ENCODE results near the gene SEC31A. TPM values are rescaled to one million over a fixed set of nuclear protein-coding genes. Genes with fewer than 3 reads are reported as not detected.
"Not testable (repeated sequence)": the region's sequence is repeated elsewhere in the genome, so short reads cannot be mapped to it uniquely, and the experiment has no call there.

The SEC31A gene
- polyA plus RNA-seq, 1 of the 3 experiments (the other 2 are of a cell fraction) = 147 TPM

DNA sequence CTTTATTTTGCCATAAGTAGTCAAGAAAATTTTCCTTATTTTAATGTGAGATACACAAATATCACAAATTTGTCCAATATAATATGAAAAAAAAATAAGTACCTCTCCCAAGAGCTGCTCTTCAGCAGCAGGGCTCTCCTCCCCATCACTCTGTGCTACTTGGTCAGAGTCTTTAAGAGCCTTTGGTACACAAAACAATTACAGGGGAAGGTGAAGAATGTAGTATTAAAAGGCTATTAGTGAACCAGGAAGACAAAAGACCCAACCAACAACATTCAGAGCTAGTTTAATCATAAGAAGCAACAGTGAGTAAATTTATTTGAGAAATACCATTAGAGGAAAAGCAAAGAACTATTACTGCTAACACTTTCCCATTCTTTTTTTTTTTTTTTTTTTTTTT is 29.4 kb downstream of the SEC31A start:
- peaks cover 7% of the 10 kb centered on the region; the same call in 1 of the 2 replicates for H4K20me1 ChIP-seq (ENCODE audit: insufficient read depth)
- no peak overlapping the region for H3K4me2 ChIP-seq
- peaks cover 0 to 8% of the 10 kb centered on the region in 2 experiments; a peak in 1 of 4 replicates for H3K4me1 ChIP-seq (ENCODE audit: control insufficient read depth in 1 of 2, insufficient read depth in 2 of 2, low read depth in 1 of 2, low read length in 1 of 2)
- peaks cover 59 to 84% of the 10 kb centered on the region in 2 experiments for H3K36me3 ChIP-seq (replicated peaks in 1 of 2; ENCODE audit: control insufficient read depth in 1 of 2, insufficient read depth in 2 of 2, low read length in 1 of 2)
- H3K9ac ChIP-seq = no peak overlapping the region
- CTCF ChIA-PET = no interaction called here
- H3K27ac ChIP-seq (ENCODE audit: low read depth in 2 of 2, low read length in 1 of 2) = no peak overlapping the region
- H3K79me2 ChIP-seq (ENCODE audit: insufficient read depth) = peaks cover 83% of the 10 kb centered on the region
- H2AFZ ChIP-seq (ENCODE audit: low read depth) = no peak overlapping the region
- TF ChIP-seq USF1 (IDR thresholded peaks at IDR 0.05; ENCODE audit: borderline replicate concordance, low read depth) = no peak
- TF ChIP-seq, protein P1, sequence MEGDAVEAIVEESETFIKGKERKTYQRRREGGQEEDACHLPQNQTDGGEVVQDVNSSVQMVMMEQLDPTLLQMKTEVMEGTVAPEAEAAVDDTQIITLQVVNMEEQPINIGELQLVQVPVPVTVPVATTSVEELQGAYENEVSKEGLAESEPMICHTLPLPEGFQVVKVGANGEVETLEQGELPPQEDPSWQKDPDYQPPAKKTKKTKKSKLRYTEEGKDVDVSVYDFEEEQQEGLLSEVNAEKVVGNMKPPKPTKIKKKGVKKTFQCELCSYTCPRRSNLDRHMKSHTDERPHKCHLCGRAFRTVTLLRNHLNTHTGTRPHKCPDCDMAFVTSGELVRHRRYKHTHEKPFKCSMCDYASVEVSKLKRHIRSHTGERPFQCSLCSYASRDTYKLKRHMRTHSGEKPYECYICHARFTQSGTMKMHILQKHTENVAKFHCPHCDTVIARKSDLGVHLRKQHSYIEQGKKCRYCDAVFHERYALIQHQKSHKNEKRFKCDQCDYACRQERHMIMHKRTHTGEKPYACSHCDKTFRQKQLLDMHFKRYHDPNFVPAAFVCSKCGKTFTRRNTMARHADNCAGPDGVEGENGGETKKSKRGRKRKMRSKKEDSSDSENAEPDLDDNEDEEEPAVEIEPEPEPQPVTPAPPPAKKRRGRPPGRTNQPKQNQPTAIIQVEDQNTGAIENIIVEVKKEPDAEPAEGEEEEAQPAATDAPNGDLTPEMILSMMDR (IDR thresholded peaks at IDR 0.05) = no peak
- TF ChIP-seq FOXJ3 (CRISPR knock-in tag; IDR thresholded peaks at IDR 0.05) = no peak
- no peak for TF ChIP-seq EZH2phosphoT487 (IDR thresholded peaks at IDR 0.05; ENCODE audit: borderline replicate concordance, low read depth)
- no peak for TF ChIP-seq MXI1 (IDR thresholded peaks at IDR 0.05; ENCODE audit: low read depth, low read length)
- TF ChIP-seq GATA2 (CRISPR knock-in tag; IDR thresholded peaks at IDR 0.05) = no peak
- no peak for TF ChIP-seq RXRA (IDR thresholded peaks at IDR 0.05; ENCODE audit: borderline replicate concordance, low read depth)
- TF ChIP-seq TEAD4 (IDR thresholded peaks at IDR 0.05; ENCODE audit: borderline replicate concordance, insufficient read depth) = no peak
- TF ChIP-seq, protein P2, sequence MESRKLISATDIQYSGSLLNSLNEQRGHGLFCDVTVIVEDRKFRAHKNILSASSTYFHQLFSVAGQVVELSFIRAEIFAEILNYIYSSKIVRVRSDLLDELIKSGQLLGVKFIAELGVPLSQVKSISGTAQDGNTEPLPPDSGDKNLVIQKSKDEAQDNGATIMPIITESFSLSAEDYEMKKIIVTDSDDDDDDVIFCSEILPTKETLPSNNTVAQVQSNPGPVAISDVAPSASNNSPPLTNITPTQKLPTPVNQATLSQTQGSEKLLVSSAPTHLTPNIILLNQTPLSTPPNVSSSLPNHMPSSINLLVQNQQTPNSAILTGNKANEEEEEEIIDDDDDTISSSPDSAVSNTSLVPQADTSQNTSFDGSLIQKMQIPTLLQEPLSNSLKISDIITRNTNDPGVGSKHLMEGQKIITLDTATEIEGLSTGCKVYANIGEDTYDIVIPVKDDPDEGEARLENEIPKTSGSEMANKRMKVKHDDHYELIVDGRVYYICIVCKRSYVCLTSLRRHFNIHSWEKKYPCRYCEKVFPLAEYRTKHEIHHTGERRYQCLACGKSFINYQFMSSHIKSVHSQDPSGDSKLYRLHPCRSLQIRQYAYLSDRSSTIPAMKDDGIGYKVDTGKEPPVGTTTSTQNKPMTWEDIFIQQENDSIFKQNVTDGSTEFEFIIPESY (IDR thresholded peaks at IDR 0.05; ENCODE audit: borderline replicate concordance, low read depth) = no peak
- TF ChIP-seq JUND (IDR thresholded peaks at IDR 0.05) = no peak
- TF ChIP-seq, protein P3, sequence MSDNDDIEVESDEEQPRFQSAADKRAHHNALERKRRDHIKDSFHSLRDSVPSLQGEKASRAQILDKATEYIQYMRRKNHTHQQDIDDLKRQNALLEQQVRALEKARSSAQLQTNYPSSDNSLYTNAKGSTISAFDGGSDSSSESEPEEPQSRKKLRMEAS (IDR thresholded peaks at IDR 0.05; ENCODE audit: low read depth) = no peak
- no peak for TF ChIP-seq IRF3 (IDR thresholded peaks at IDR 0.05; ENCODE audit: low read depth, low read length)
- H3K9me2 ChIP-seq = no peaks in the 10 kb centered on the region
- H3K9me3 ChIP-seq = no peaks in the 10 kb centered on the region
- H3K27me3 ChIP-seq (ENCODE audit: insufficient read depth) = no peaks in the 10 kb centered on the region
- no peak for DNase-seq
- POLR2A ChIA-PET = no interaction called here
- H3K4me3 ChIP-seq (ENCODE audit: low read depth in 2 of 2, low read length in 1 of 2) = no peak overlapping the region
- peaks cover 57% of the 10 kb centered on the region for H3F3A ChIP-seq (replicated peaks; ENCODE audit: insufficient read depth)

DNA sequence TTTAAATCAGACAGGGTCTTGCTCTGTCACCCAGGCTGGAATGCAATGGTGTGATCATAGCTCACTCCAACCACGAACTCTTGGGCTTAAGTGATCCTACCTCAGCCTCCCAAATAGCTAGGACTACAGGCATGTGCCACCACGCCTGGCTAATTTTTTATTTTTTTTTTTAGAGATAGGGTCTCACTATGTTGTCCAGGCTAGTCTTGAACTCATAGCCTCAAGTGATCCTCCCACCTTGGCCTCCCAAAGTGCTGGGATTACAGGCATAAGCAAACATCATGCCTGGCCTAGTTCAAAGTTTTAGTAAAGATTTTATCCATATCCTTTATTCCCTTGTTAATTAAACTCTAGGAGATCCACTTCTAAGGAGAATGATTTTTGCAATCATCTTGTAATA is 30.5 kb downstream of the SEC31A start:
- peaks cover 92% of the 10 kb centered on the region for H3K79me2 ChIP-seq (ENCODE audit: insufficient read depth)
- not testable (repeated sequence) for H4K20me1 ChIP-seq (ENCODE audit: insufficient read depth)

More for the DNA sequence above, 30.5 kb downstream of the SEC31A start:
- H3K9me3 ChIP-seq; H3K27me3 ChIP-seq (ENCODE audit: insufficient read depth); H3K4me1 ChIP-seq (ENCODE audit: control insufficient read depth in 1 of 2, insufficient read depth in 2 of 2, low read depth in 1 of 2, low read length in 1 of 2); DNase-seq; H3K27ac ChIP-seq (ENCODE audit: low read depth in 2 of 2, low read length in 1 of 2); H3K4me3 ChIP-seq (ENCODE audit: low read depth in 2 of 2, low read length in 1 of 2); H3K9me2 ChIP-seq; H2AFZ ChIP-seq (ENCODE audit: low read depth); POLR2A ChIA-PET; H3K4me2 ChIP-seq; CTCF ChIA-PET; H3K9ac ChIP-seq: not testable (repeated sequence)
- 93% methylated on average over 2 of the region's 2 CpGs for WGBS (ENCODE audit: low lambda C conversion rate)
- Histone ChIP-seq H3F3A (replicated peaks; ENCODE audit: insufficient read depth) (peaks cover 48% of the 10 kb centered on the region), H3K36me3 (replicated peaks in 1 of 2; ENCODE audit: control insufficient read depth in 1 of 2, insufficient read depth in 2 of 2, low read length in 1 of 2) (peaks cover 60 to 91% of the 10 kb centered on the region in 2 experiments)

All from SK-N-SH (cell line).